HepG2 (cell line): ENCODE data around the gene EHBP1.

ENCODE experiments used
- DPF2 ChIP-seq: sonication (generic); formaldehyde crosslinking; IDR thresholded peaks from 2 replicates; pipeline ENCODE4 v1.4.0; 2020; ENCODE audit warnings: mild to moderate bottlenecking, low read depth, missing genetic modification reagents, borderline replicate concordance
- HNRNPH1 ChIP-seq: fragments of 200-400 bp; formaldehyde crosslinking; optimal IDR thresholded peaks from 2 replicates; pipeline ENCODE3; 2017; ENCODE audit warnings: mild to moderate bottlenecking, low read depth, low read length
- HNRNPUL1 ChIP-seq: fragments of 200-400 bp; formaldehyde crosslinking; IDR thresholded peaks from 2 replicates; pipeline ENCODE4 v1.6.1; 2017; ENCODE audit warnings: low read depth, mild to moderate bottlenecking, low read length, moderate library complexity
- KLF9 ChIP-seq: IDR thresholded peaks from 2 replicates; pipeline ENCODE4 v1.6.1; 2016; ENCODE audit warnings: low read depth
- TAF1 ChIP-seq: sonication (generic); formaldehyde crosslinking; IDR thresholded peaks from 2 replicates; pipeline ENCODE4 v1.4.0; 2020; ENCODE audit warnings: missing genetic modification reagents
- TP53 ChIP-seq: sonication (generic); formaldehyde crosslinking; conservative IDR thresholded peaks from 2 replicates; pipeline ENCODE4 v1.4.0; 2020; ENCODE audit warnings: missing genetic modification reagents
- ZFX ChIP-seq: sonication (generic); formaldehyde crosslinking; IDR thresholded peaks from 2 replicates; pipeline ENCODE4 v1.4.0; 2020; ENCODE audit warnings: mild to moderate bottlenecking, low read depth, missing genetic modification reagents, moderate library complexity
- ZNF841 ChIP-seq: sonication (generic); formaldehyde crosslinking; IDR thresholded peaks from 2 replicates; pipeline ENCODE4 v1.8.1; 2023; ENCODE audit warnings: missing genetic modification reagents, borderline replicate concordance
- TF ChIP-seq, protein P1 (sequence below): sonication (generic); formaldehyde crosslinking; IDR thresholded peaks from 2 replicates; pipeline ENCODE4 v1.4.0; 2020; ENCODE audit warnings: missing genetic modification reagents
- TF ChIP-seq, protein P2 (sequence below): sonication (generic); formaldehyde crosslinking; IDR thresholded peaks from 2 replicates; pipeline ENCODE4 v1.8.1; 2023; ENCODE audit warnings: mild to moderate bottlenecking, missing genetic modification reagents

DNA sequence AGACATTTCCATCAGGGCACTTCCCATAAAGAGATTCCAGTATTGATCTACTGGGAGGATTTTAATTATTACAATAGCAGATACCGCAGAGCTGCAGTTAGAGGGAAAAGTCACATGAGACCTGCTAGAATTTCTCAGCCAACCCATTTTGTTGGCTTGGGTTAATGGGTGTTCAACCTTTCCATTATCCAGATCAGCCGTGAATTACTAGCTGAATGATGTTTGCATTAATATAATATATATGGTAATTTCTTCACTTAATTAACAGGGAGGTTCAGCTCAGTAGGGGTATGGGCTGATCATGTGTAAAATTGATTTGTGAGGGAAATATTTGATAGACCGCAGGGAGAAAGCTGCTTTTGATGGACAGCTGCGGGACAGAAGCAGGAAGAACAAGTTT, 288.7 kb downstream of the EHBP1 start:
- TF ChIP-seq HNRNPUL1, result no peak
- TF ChIP-seq, protein P1, sequence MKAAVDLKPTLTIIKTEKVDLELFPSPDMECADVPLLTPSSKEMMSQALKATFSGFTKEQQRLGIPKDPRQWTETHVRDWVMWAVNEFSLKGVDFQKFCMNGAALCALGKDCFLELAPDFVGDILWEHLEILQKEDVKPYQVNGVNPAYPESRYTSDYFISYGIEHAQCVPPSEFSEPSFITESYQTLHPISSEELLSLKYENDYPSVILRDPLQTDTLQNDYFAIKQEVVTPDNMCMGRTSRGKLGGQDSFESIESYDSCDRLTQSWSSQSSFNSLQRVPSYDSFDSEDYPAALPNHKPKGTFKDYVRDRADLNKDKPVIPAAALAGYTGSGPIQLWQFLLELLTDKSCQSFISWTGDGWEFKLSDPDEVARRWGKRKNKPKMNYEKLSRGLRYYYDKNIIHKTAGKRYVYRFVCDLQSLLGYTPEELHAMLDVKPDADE (CRISPR knock-in tag), result no peak
- no peak for TF ChIP-seq DPF2 (CRISPR knock-in tag)
- TF ChIP-seq KLF9, result no peak
- no peak for TF ChIP-seq ZNF841 (CRISPR knock-in tag)
- TF ChIP-seq, protein P2, sequence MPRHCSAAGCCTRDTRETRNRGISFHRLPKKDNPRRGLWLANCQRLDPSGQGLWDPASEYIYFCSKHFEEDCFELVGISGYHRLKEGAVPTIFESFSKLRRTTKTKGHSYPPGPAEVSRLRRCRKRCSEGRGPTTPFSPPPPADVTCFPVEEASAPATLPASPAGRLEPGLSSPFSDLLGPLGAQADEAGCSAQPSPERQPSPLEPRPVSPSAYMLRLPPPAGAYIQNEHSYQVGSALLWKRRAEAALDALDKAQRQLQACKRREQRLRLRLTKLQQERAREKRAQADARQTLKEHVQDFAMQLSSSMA (CRISPR knock-in tag), result no peak
- no peak for TF ChIP-seq TP53
- no peak for TF ChIP-seq HNRNPH1
- no peak for TF ChIP-seq TAF1 (CRISPR knock-in tag)
- no peak for TF ChIP-seq ZFX (CRISPR knock-in tag)
